ENCODE measurements around the gene IGF2R.

DNA sequence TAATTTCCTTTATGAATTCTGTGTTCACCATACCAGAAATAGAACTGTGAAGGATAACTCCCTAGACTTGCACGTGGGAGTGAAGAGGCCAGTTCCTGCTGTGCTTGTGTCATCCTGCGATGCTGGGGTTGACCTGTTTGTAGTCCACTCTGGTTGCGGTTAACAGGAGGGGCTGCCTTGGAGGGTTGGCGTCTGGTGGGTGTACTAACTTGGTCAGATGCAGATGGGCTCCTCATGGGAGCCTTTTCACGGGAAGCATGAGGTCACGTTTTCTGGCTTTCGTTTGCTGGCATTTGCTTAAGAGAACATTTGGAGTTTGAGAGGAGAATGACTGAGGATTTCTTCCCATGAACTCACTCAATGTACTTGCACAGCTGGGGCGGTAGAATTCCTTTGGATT lies 41.2 kb downstream of the IGF2R start:
- TF ChIP-seq, protein P1, sequence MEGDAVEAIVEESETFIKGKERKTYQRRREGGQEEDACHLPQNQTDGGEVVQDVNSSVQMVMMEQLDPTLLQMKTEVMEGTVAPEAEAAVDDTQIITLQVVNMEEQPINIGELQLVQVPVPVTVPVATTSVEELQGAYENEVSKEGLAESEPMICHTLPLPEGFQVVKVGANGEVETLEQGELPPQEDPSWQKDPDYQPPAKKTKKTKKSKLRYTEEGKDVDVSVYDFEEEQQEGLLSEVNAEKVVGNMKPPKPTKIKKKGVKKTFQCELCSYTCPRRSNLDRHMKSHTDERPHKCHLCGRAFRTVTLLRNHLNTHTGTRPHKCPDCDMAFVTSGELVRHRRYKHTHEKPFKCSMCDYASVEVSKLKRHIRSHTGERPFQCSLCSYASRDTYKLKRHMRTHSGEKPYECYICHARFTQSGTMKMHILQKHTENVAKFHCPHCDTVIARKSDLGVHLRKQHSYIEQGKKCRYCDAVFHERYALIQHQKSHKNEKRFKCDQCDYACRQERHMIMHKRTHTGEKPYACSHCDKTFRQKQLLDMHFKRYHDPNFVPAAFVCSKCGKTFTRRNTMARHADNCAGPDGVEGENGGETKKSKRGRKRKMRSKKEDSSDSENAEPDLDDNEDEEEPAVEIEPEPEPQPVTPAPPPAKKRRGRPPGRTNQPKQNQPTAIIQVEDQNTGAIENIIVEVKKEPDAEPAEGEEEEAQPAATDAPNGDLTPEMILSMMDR (optimal IDR thresholded peaks at IDR 0.05 in 1 of 3, IDR thresholded peaks at IDR 0.05 in 1 of 3, conservative IDR thresholded peaks at IDR 0.05 in 1 of 3; ENCODE audit: extremely low read depth in 1 of 3, insufficient read depth in 2 of 3, low read length in 3 of 3) = no peak
- no peak for TF ChIP-seq EZH2 (IDR thresholded peaks at IDR 0.05; ENCODE audit: low read length)

All from keratinocyte (primary cell).